ENCODE data around the gene PCBP4. TPM values are rescaled to one million over a fixed set of nuclear protein-coding genes. Genes with fewer than 3 reads are reported as not detected.
A peak's percentile ranks its signal among the peaks of the same experiment; 100 is the strongest.

PCBP4 gene
- total and polyA plus RNA-seq, 2 experiments from 2014 or later = 114 to 226 TPM

GRCh38 chr3:51963951-51964451 is 3.3 kb downstream of the PCBP4 start:
- Histone ChIP-seq H3K27ac (no peak overlapping the region), H3K4me3 (no peak overlapping the region), H3K36me3 (no peaks in the 10 kb centered on the region), H3K4me1 (ENCODE audit: low read depth) (peaks cover 19% of the 10 kb centered on the region), H3K27me3 (no peaks in the 10 kb centered on the region), H3K9me3 (ENCODE audit: low read depth) (no peaks in the 10 kb centered on the region)
- DNase-seq (ENCODE audit: low read depth in 1 of 2, low spot score in 1 of 2) = peak in 1 of 2 donors; percentile 32
- TF ChIP-seq, protein P1, sequence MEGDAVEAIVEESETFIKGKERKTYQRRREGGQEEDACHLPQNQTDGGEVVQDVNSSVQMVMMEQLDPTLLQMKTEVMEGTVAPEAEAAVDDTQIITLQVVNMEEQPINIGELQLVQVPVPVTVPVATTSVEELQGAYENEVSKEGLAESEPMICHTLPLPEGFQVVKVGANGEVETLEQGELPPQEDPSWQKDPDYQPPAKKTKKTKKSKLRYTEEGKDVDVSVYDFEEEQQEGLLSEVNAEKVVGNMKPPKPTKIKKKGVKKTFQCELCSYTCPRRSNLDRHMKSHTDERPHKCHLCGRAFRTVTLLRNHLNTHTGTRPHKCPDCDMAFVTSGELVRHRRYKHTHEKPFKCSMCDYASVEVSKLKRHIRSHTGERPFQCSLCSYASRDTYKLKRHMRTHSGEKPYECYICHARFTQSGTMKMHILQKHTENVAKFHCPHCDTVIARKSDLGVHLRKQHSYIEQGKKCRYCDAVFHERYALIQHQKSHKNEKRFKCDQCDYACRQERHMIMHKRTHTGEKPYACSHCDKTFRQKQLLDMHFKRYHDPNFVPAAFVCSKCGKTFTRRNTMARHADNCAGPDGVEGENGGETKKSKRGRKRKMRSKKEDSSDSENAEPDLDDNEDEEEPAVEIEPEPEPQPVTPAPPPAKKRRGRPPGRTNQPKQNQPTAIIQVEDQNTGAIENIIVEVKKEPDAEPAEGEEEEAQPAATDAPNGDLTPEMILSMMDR (IDR thresholded peaks at IDR 0.05; ENCODE audit: low read depth, low read length) = no peak

DNA sequence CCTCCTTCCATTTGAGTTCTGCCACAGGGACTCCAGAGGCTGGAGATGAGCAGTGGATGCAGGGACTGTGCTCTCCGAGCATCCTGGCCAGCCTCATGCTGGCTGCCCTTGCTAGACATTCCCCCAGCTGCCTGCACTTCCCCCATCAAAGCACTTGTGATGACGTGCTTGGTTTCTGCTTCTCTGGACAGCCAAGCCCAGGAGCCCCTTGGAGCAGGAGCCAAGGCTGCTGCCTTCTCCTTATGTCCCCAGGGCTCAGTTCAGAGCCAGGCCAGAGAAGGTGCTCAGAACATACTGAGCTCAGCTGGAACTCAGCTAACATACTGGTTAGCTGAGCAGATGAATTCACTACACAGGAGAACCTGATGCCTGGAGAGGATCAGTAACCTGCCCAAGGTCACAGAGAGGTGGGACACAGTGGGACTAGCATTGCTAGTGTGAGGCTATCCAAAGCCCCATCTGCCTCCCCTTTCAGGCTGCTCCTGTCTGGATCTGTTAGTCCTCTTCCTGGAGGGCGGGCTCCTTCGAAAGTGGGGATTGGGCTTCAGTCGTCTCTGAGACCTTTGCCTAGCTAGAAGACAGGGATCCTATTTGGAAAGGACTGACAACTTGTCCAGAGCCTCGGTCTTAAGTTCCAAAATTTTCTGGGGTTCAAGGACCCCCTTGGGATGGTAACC is 4.3 kb downstream of the PCBP4 start:
- Histone ChIP-seq H3K27ac (peak overlapping the region; percentile 39), H3K9me3 (ENCODE audit: low read depth) (no peaks in the 10 kb centered on the region), H3K27me3 (no peaks in the 10 kb centered on the region), H3K4me1 (ENCODE audit: low read depth) (peaks cover 16% of the 10 kb centered on the region), H3K36me3 (no peaks in the 10 kb centered on the region), H3K4me3 (no peak overlapping the region)
- TF ChIP-seq, protein P1 (IDR thresholded peaks at IDR 0.05; ENCODE audit: low read depth, low read length) = no peak
- DNase-seq (ENCODE audit: low read depth in 1 of 2, low spot score in 1 of 2) = peak in 1 of 2 donors; percentile 22

DNA sequence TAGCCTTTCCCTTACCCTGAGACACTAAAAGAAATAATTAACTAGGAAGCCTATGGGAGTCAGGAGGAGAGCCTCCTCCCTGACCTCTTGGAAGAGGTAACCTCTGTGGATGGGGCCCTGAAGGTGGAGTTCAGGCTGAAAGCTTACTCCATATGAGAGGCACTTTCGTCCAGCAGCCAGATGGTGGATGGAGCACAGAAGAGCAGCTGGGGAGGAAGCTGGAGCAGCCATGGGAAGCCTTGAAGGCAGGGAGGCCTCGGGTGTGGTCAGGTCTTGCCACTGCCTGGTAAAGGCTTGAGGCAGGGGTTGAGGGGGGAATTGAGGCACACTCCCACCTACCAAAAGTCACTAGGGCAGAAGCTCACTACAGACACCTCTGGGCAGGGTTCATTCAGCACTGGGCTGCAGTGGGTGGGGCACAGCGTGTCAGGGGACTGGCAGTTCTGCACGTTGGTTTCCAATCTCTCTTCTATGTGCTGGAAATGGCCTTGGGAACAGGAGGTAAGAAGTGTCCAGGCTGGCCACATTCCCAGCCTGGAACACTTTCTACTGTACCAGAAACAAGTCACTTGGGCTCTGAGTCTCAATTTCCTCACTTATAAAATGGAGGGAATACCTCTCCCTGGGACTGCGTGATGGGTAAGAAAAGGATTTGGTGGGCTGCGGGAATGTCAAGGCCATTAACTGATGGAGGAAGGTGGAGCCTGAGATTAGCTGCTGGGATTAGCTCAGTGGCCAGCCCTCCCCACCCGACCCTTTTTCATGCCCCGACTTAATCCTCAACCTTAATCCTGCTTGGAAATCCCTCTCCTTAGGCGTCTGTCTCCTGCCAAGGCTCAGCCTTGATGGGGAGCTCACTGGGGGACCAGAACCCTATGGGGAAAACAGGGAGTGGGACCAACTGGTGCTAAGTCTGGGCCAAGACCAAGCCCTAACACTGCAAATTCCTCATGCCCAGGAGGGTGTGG is 5.4 kb downstream of the PCBP4 start:
- Histone ChIP-seq H3K4me3 (no peak overlapping the region), H3K4me1 (ENCODE audit: low read depth) (peaks cover 15% of the 10 kb centered on the region), H3K36me3 (no peaks in the 10 kb centered on the region), H3K9me3 (ENCODE audit: low read depth) (no peaks in the 10 kb centered on the region), H3K27me3 (no peaks in the 10 kb centered on the region), H3K27ac (no peak overlapping the region)
- TF ChIP-seq, protein P1 (IDR thresholded peaks at IDR 0.05; ENCODE audit: low read depth, low read length) = no peak
- no peak for DNase-seq (ENCODE audit: low read depth in 1 of 2, low spot score in 1 of 2)

- no peak overlapping the region for H3K4me3 ChIP-seq
- TF ChIP-seq, protein P1 (IDR thresholded peaks at IDR 0.05; ENCODE audit: low read depth, low read length) = no peak
- DNase-seq (ENCODE audit: low read depth in 1 of 2, low spot score in 1 of 2) = no peak
- H3K9me3 ChIP-seq (ENCODE audit: low read depth) = no peaks in the 10 kb centered on the region
- no peak overlapping the region for H3K27ac ChIP-seq
- peaks cover 17% of the 10 kb centered on the region for H3K4me1 ChIP-seq (ENCODE audit: low read depth)
- no peaks in the 10 kb centered on the region for H3K36me3 ChIP-seq
- no peaks in the 10 kb centered on the region for H3K27me3 ChIP-seq
These were observed 6.2 kb downstream of the PCBP4 start for GRCh38 chr3:51961011-51961410.

GRCh38 chr3:51960386-51960785 is 6.9 kb downstream of the PCBP4 start:
- H3K27me3 ChIP-seq = peaks cover 5% of the 10 kb centered on the region
- DNase-seq (ENCODE audit: low read depth in 1 of 2, low spot score in 1 of 2) = no peak
- TF ChIP-seq, protein P1 (IDR thresholded peaks at IDR 0.05; ENCODE audit: low read depth, low read length) = no peak
- no peak overlapping the region for H3K4me3 ChIP-seq
- peaks cover 17% of the 10 kb centered on the region for H3K4me1 ChIP-seq (ENCODE audit: low read depth)
- H3K36me3 ChIP-seq = no peaks in the 10 kb centered on the region
- H3K27ac ChIP-seq = no peak overlapping the region
- H3K9me3 ChIP-seq (ENCODE audit: low read depth) = no peaks in the 10 kb centered on the region

Data from cardiac muscle cell (in vitro differentiated cells and primary cell).